Measurements from ENCODE around the gene KYNU.

GRCh38 chr2:142994665-142995064 lies 117.2 kb downstream of the KYNU start:
- TF ChIP-seq EP300 (IDR thresholded peaks at IDR 0.05) (no peak), CTCF (IDR thresholded peaks at IDR 0.05) (no peak)

All from tibial nerve (tissue), 4 donors.